Measurements from ENCODE around the gene TXNRD1.

The TXNRD1 gene

GRCh38 chr12:104279164-104279563 is 63.6 kb downstream of the TXNRD1 start:
- peak overlapping the region; percentile 17 for H3K4me3 ChIP-seq (replicated peaks; ENCODE audit: low read depth, low read length)
- no peak for TF ChIP-seq CTCF (IDR thresholded peaks at IDR 0.05; ENCODE audit: low read length, missing control alignments)
- peak; percentile 10 for DNase-seq (ENCODE audit: low read depth)

GRCh38 chr12:104280111-104280510 is 64.5 kb downstream of the TXNRD1 start:
- H3K4me3 ChIP-seq (replicated peaks; ENCODE audit: low read depth, low read length), result peak overlapping the region; percentile 18
- no peak for DNase-seq (ENCODE audit: low read depth)
- TF ChIP-seq CTCF (IDR thresholded peaks at IDR 0.05; ENCODE audit: low read length, missing control alignments), result no peak

DNA sequence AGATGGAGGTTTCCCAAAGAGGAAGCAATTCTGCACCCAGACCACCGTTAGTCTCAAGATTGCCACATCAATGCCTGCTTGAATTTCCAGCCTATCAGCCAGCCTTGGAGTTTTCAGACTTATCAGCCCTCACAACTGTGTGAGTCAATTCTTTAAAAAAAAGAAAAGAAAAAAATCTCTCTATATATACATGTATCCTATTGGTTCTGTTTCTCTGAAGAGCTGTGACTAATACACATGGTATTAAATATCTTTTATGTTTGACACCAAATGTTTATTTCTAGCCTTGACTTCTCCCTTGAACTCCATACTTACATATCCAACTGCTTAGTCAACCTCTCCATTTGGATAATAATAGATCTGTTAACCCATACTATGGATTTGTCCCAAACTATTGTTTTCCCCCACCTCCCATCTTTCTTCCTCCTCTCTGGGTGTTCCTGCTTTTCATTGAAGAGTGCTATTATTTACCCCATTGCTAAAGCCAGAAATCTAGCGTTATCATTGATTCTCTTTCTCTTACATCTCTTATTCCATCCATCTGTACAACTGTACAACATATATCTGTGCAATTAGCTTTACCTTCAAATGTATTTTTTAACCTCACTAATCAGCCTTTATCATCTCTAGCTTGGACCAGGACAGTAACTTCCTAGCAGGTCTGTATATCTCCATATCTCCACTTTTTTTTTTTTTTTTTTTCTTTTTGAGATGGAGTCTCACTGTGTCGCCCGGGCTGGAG is 65.3 kb downstream of the TXNRD1 start:
- peak; percentile 92 for DNase-seq (ENCODE audit: low read depth)
- H3K4me3 ChIP-seq (replicated peaks; ENCODE audit: low read depth, low read length), result peak overlapping the region; percentile 18
- TF ChIP-seq CTCF (IDR thresholded peaks at IDR 0.05; ENCODE audit: low read length, missing control alignments), result no peak

DNA sequence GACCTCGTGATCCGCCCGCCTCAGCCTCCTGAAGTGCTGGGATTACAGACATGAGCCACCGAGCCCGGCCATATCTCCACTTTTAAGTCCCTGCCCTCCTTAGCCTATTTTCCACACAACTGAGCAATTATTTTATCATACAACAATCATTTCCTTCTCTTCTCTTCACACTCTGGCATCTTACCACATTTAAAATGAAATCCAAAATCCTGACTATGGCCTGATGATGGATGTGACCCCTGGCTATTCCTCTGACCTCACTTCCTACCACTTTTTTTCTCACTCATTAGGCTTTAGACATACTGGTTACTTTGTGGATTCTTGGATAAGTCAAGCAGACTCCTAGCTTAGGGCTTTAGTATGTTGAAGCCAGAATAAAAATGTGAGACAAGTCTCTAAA is 66.1 kb downstream of the TXNRD1 start:
- no peak overlapping the region for H3K4me3 ChIP-seq (replicated peaks; ENCODE audit: low read depth, low read length)
- peak; percentile 25 for DNase-seq (ENCODE audit: low read depth)
- no peak for TF ChIP-seq CTCF (IDR thresholded peaks at IDR 0.05; ENCODE audit: low read length, missing control alignments)

GRCh38 chr12:104282109-104282508 is 66.5 kb downstream of the TXNRD1 start:
- H3K4me3 ChIP-seq (replicated peaks; ENCODE audit: low read depth, low read length), result no peak overlapping the region
- TF ChIP-seq CTCF (IDR thresholded peaks at IDR 0.05; ENCODE audit: low read length, missing control alignments), result no peak
- DNase-seq (ENCODE audit: low read depth), result peak; percentile 53

DNA sequence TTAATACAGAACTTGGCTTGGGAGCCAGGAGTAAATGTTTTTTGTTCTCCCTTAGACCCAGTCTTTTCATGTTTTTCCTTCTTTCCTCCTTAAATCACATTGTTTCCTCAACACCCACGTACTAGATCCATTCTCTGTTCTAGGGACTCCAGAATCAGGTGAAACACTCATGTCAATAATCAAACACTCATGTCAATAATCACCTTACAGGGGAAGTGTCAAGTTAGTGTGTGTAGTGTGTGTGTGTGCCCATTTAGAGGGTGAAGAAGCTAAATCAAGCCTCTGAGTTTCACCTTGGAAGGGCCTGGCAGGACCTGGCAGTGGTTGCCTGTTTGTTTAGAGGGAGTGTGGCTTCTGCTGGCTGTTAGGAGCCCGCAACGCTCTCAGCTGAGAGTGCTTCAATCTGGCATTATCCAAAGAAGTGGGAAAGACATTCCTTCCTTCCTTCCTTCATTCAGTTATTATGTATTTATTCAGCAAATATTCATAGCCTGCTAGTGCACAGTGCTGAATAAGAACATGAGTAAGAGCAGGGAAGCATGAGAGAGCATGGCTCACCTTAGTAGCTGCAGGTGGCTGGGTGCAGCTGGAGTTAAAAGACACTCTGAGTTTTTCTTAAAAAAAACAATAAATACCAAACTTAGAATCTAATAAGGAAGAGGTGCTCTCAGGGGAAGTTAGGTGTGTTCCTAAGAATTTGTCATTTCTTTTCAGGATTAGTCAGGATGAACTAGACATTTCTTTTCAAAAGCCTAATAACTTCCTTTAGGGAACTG is 70.3 kb downstream of the TXNRD1 start:
- DNase-seq (ENCODE audit: low read depth), result peak; percentile 32
- H3K4me3 ChIP-seq (replicated peaks; ENCODE audit: low read depth, low read length), result peak overlapping the region; percentile 61
- TF ChIP-seq CTCF (IDR thresholded peaks at IDR 0.05; ENCODE audit: low read length, missing control alignments), result no peak
